HG02759 (cell line): Measurements from ENCODE around the gene PAPPA2.
"Not testable (repeated sequence)": the region's sequence is repeated elsewhere in the genome, so short reads cannot be mapped to it uniquely, and the experiment has no call there.

ENCODE experiments used
- ATAC-seq: cut with Tn5 transposase; IDR thresholded peaks from one replicate; pipeline ENCODE4 v1.9.1; 2021; ENCODE audit warnings: mild to moderate bottlenecking, moderate library complexity; ENCODE audit not compliant: unreplicated experiment

Gene PAPPA2

GRCh38 chr1:176462674-176463378, at the start of gene PAPPA2:
TSS of gene PAPPA2 (plus strand) at chr1:176463175. CDS start at chr1:176556323, 93,148 bp downstream.
- ATAC-seq: no peak

- ATAC-seq: no peak
Measured at GRCh38 chr1:176416777-176417176, 46.2 kb upstream of the PAPPA2 start.

GRCh38 chr1:176419608-176420007, 43.4 kb upstream of the PAPPA2 start:
- not testable (repeated sequence) for ATAC-seq

- no peak for ATAC-seq
Measured at GRCh38 chr1:176434234-176434633, 28.7 kb upstream of the PAPPA2 start.

GRCh38 chr1:176436251-176436650, 26.7 kb upstream of the PAPPA2 start:
- no peak for ATAC-seq

- no peak for ATAC-seq
Measured at GRCh38 chr1:176440176-176440575, 22.8 kb upstream of the PAPPA2 start.

GRCh38 chr1:176444286-176444685, 18.7 kb upstream of the PAPPA2 start:
- no peak for ATAC-seq

GRCh38 chr1:176445402-176445801, 17.6 kb upstream of the PAPPA2 start:
- ATAC-seq: no peak

GRCh38 chr1:176448340-176448739, 14.6 kb upstream of the PAPPA2 start:
- no peak for ATAC-seq

GRCh38 chr1:176450526-176450925, 12.4 kb upstream of the PAPPA2 start:
- ATAC-seq: no peak

- ATAC-seq: not testable (repeated sequence)
Measured at GRCh38 chr1:176451741-176452140, 11.2 kb upstream of the PAPPA2 start.

- ATAC-seq: no peak
Measured at GRCh38 chr1:176456795-176457194, 6.2 kb upstream of the PAPPA2 start.

GRCh38 chr1:176460544-176461336, 2.2 kb upstream of the PAPPA2 start:
- no peak for ATAC-seq

GRCh38 chr1:176461576-176461975, 1.4 kb upstream of the PAPPA2 start:
- ATAC-seq: no peak

GRCh38 chr1:176466514-176466913, 3.5 kb downstream of the PAPPA2 start:
- ATAC-seq: no peak

- no peak for ATAC-seq
Measured at GRCh38 chr1:176469450-176470010, 6.6 kb downstream of the PAPPA2 start.

GRCh38 chr1:176471338-176472121, 8.6 kb downstream of the PAPPA2 start:
- ATAC-seq: no peak

- ATAC-seq: no peak
Measured at GRCh38 chr1:176479971-176480370, 17.0 kb downstream of the PAPPA2 start.

GRCh38 chr1:176480750-176481149, 17.8 kb downstream of the PAPPA2 start:
- ATAC-seq: no peak

GRCh38 chr1:176485083-176485482, 22.1 kb downstream of the PAPPA2 start:
- no peak for ATAC-seq

GRCh38 chr1:176494436-176494835, 31.5 kb downstream of the PAPPA2 start:
- no peak for ATAC-seq
